HG03139 (cell line): ENCODE measurements around the gene PKNOX2.

ENCODE experiments used
- ATAC-seq: cut with Tn5 transposase; IDR thresholded peaks from one replicate; pipeline ENCODE4 v1.9.1; 2021; ENCODE audit not compliant: unreplicated experiment

PKNOX2 gene

GRCh38 chr11:125376117-125376516 lies 211.6 kb downstream of the PKNOX2 start:
- no peak for ATAC-seq

GRCh38 chr11:125376856-125377255 lies 212.3 kb downstream of the PKNOX2 start:
- no peak for ATAC-seq

- ATAC-seq, result no peak
Observed at GRCh38 chr11:125378083-125378482, 213.5 kb downstream of the PKNOX2 start.

- no peak for ATAC-seq
Observed at GRCh38 chr11:125378571-125378970, 214.0 kb downstream of the PKNOX2 start.

- ATAC-seq, result no peak
Observed at GRCh38 chr11:125379565-125379964, 215.0 kb downstream of the PKNOX2 start.

GRCh38 chr11:125379981-125380380 lies 215.4 kb downstream of the PKNOX2 start:
- no peak for ATAC-seq

- no peak for ATAC-seq
Observed at GRCh38 chr11:125380756-125381445, 216.3 kb downstream of the PKNOX2 start.

GRCh38 chr11:125381499-125382044 lies 217.0 kb downstream of the PKNOX2 start:
- ATAC-seq, result no peak

- no peak for ATAC-seq
Observed at GRCh38 chr11:125382314-125382791, 217.8 kb downstream of the PKNOX2 start.

- ATAC-seq, result no peak
Observed at GRCh38 chr11:125382822-125383221, 218.3 kb downstream of the PKNOX2 start.

GRCh38 chr11:125384825-125385224 lies 220.3 kb downstream of the PKNOX2 start:
- no peak for ATAC-seq

GRCh38 chr11:125387901-125388300 lies 223.3 kb downstream of the PKNOX2 start:
- no peak for ATAC-seq

GRCh38 chr11:125388611-125389010 lies 224.1 kb downstream of the PKNOX2 start:
- no peak for ATAC-seq

GRCh38 chr11:125389339-125390166 lies 225.0 kb downstream of the PKNOX2 start:
- no peak for ATAC-seq

GRCh38 chr11:125390946-125391345 lies 226.4 kb downstream of the PKNOX2 start:
- ATAC-seq, result no peak

GRCh38 chr11:125393331-125393730 lies 228.8 kb downstream of the PKNOX2 start:
- ATAC-seq, result no peak

- no peak for ATAC-seq
Observed at GRCh38 chr11:125394296-125394695, 229.7 kb downstream of the PKNOX2 start.

- ATAC-seq, result no peak
Observed at GRCh38 chr11:125397421-125397820, 232.9 kb downstream of the PKNOX2 start.

GRCh38 chr11:125398475-125398874 lies 233.9 kb downstream of the PKNOX2 start:
- no peak for ATAC-seq

- ATAC-seq, result no peak
Observed at GRCh38 chr11:125398994-125399640, 234.6 kb downstream of the PKNOX2 start.

GRCh38 chr11:125399945-125400344 lies 235.4 kb downstream of the PKNOX2 start:
- no peak for ATAC-seq
